ENCODE results near the gene MORN5.

MORN5 gene

GRCh38 chr9:122179054-122179689 lies 19.5 kb downstream of the MORN5 start:
- intact Hi-C loops (cut with DNase I), result no loop called here
- DNase-seq, result no peak

GRCh38 chr9:122179690-122180074 lies 20.0 kb downstream of the MORN5 start:
- no peak for DNase-seq
- intact Hi-C loops (cut with DNase I), result no loop called here

GRCh38 chr9:122180633-122181032 lies 20.9 kb downstream of the MORN5 start:
- intact Hi-C loops (cut with DNase I), result no loop called here
- peak in 33 of 42 donors; percentile 13 to 76 (median 45) for DNase-seq

- intact Hi-C loops (cut with DNase I), result no loop called here
- DNase-seq, result no peak
These were observed 23.8 kb downstream of the MORN5 start for GRCh38 chr9:122183501-122183900.

GRCh38 chr9:122184551-122184950 lies 24.8 kb downstream of the MORN5 start:
- intact Hi-C loops (cut with DNase I), result no loop called here
- DNase-seq, result no peak

- no peak for DNase-seq
- intact Hi-C loops (cut with DNase I), result no loop called here
These were observed 26.6 kb downstream of the MORN5 start for GRCh38 chr9:122186301-122186700.

- DNase-seq, result no peak
- intact Hi-C loops (cut with DNase I), result no loop called here
These were observed 27.2 kb downstream of the MORN5 start for GRCh38 chr9:122186777-122187470.

GRCh38 chr9:122188369-122188768 lies 28.7 kb downstream of the MORN5 start:
- intact Hi-C loops (cut with DNase I), result no loop called here
- no peak for DNase-seq

- peak in 25 of 42 donors; percentile 7 to 65 (median 38) for DNase-seq
- intact Hi-C loops (cut with DNase I), result no loop called here
These were observed 31.1 kb downstream of the MORN5 start for GRCh38 chr9:122190597-122191381.

- no peak for DNase-seq
- intact Hi-C loops (cut with DNase I), result no loop called here
These were observed 31.9 kb downstream of the MORN5 start for GRCh38 chr9:122191584-122191983.

GRCh38 chr9:122192261-122192875 lies 32.7 kb downstream of the MORN5 start:
- intact Hi-C loops (cut with DNase I), result no loop called here
- no peak for DNase-seq

- intact Hi-C loops (cut with DNase I), result no loop called here
- DNase-seq, result no peak
These were observed 33.3 kb downstream of the MORN5 start for GRCh38 chr9:122192914-122193525.

GRCh38 chr9:122193651-122194050 lies 33.9 kb downstream of the MORN5 start:
- DNase-seq, result no peak
- intact Hi-C loops (cut with DNase I), result no loop called here

- intact Hi-C loops (cut with DNase I), result no loop called here
- no peak for DNase-seq
These were observed 36.2 kb downstream of the MORN5 start for GRCh38 chr9:122195875-122196274.

GRCh38 chr9:122197426-122197825 lies 37.7 kb downstream of the MORN5 start:
- DNase-seq, result no peak
- intact Hi-C loops (cut with DNase I), result no loop called here

- intact Hi-C loops (cut with DNase I), result no loop called here
These were observed 38.2 kb downstream of the MORN5 start for GRCh38 chr9:122197882-122198281.

GRCh38 chr9:122200960-122201595 lies 41.4 kb downstream of the MORN5 start:
- intact Hi-C loops (cut with DNase I), result no loop called here
- DNase-seq, result no peak

More at GRCh38 chr9:122197882-122198281, 38.2 kb downstream of the MORN5 start:
- no peak for DNase-seq

GRCh38 chr9:122201641-122202040 lies 41.9 kb downstream of the MORN5 start:
- DNase-seq, result no peak

GRCh38 chr9:122202111-122202510 lies 42.4 kb downstream of the MORN5 start:
- intact Hi-C loops (cut with DNase I), result no loop called here
- no peak for DNase-seq

More at GRCh38 chr9:122201641-122202040, 41.9 kb downstream of the MORN5 start:
- intact Hi-C loops (cut with DNase I), result no loop called here
